WERI-Rb-1 (cell line): ENCODE measurements around the gene SPATA31E1.

Source experiments
- DNase-seq: peaks from one replicate; pipeline ENCODE4 v3.0.0-alpha.2; 2020
- H3K27ac ChIP-seq: fragments of 250-450 bp; sonication (Bioruptor Pico); 2 replicates; pipeline ENCODE4 v1.5.1; 2020; ENCODE audit warnings: mild to moderate bottlenecking, moderate library complexity
- H3K27me3 ChIP-seq: fragments of 250-450 bp; sonication (Bioruptor Pico); 2 replicates; pipeline ENCODE4 v1.5.1; 2021; ENCODE audit warnings: mild to moderate bottlenecking, low read depth, moderate library complexity; ENCODE audit not compliant: insufficient read depth, severe bottlenecking
- H3K36me3 ChIP-seq: fragments of 250-450 bp; sonication (Bioruptor Pico); 2 replicates; pipeline ENCODE4 v1.5.1; 2020; ENCODE audit warnings: mild to moderate bottlenecking, moderate library complexity
- H3K4me3 ChIP-seq: 2 replicates; pipeline ENCODE4 v1.5.1; 2011; ENCODE audit warnings: low read depth, mild to moderate bottlenecking, control low read depth, low read length
- H3K9me3 ChIP-seq: fragments of 250-450 bp; sonication (Bioruptor Pico); 2 replicates; pipeline ENCODE4 v1.5.1; 2021; ENCODE audit warnings: mild to moderate bottlenecking, moderate library complexity; ENCODE audit not compliant: severe bottlenecking
- TF ChIP-seq, protein P1 (sequence below): IDR thresholded peaks from 2 replicates; pipeline ENCODE4 v1.5.1; 2011; ENCODE audit warnings: low read depth, mild to moderate bottlenecking, control low read depth, inconsistent platforms, low read length

Gene SPATA31E1

DNA sequence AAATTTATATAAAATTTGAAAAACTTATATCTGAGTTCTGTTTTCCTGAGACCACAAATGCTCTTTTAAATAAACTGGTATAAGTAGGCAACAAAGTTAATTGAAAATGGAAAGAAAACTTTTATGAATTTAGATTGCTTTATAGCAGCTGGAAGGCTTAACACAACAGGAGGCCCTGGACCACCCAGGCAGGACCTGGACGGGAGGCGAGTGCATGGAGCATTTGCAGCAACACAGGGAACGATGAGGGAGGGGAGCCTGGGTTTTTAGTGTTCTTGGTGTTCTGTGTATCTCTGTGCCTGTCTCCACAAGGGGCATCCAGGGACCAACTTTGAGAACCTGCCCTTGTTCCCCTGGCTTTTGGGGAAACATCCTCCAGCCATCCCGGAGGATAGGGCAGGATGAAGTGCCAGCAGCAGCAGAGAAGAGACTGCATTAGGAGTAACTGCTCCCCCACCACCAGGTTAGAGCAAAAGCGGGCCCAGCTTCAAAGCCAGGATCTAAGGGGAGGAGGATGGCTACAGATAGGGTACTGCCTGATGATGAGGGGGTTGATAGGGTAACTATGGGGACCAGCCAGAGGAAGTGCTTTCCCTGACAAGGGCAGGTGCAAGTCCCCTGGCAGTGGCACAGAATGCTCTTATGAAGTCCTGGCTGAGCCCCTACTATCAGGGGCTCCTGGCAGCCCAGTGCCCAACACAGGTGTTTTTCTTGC, 6.7 kb upstream of the SPATA31E1 start:
- Histone ChIP-seq H3K9me3 (peaks cover 5% of the 10 kb centered on the region), H3K27me3 (no peaks in the 10 kb centered on the region), H3K27ac (no peak overlapping the region), H3K4me3 (no peak overlapping the region), H3K36me3 (no peaks in the 10 kb centered on the region)
- DNase-seq, result no peak
- TF ChIP-seq, protein P1, sequence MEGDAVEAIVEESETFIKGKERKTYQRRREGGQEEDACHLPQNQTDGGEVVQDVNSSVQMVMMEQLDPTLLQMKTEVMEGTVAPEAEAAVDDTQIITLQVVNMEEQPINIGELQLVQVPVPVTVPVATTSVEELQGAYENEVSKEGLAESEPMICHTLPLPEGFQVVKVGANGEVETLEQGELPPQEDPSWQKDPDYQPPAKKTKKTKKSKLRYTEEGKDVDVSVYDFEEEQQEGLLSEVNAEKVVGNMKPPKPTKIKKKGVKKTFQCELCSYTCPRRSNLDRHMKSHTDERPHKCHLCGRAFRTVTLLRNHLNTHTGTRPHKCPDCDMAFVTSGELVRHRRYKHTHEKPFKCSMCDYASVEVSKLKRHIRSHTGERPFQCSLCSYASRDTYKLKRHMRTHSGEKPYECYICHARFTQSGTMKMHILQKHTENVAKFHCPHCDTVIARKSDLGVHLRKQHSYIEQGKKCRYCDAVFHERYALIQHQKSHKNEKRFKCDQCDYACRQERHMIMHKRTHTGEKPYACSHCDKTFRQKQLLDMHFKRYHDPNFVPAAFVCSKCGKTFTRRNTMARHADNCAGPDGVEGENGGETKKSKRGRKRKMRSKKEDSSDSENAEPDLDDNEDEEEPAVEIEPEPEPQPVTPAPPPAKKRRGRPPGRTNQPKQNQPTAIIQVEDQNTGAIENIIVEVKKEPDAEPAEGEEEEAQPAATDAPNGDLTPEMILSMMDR, result no peak

DNA sequence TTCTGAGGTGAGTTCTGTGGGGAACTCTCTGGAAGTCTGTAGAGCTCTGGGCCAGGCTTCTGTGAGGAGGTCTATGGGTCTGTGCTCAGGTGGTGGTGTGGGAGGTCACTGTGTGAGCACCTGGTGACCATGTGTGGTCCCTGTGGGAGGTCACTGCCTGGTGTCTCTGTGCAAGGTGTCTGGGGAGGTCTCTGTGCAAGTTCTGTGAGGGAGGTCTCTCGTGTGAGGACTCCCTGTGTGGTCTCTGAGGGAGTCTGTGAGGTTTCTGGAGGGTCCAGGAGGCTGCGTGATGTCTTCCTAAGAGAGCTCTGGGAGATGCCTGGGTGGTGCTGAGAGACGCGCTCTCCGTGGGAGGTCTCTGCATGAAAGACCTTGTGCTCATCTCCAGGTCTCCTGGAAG, 6.0 kb upstream of the SPATA31E1 start:
- TF ChIP-seq, protein P1, result no peak
- no peak for DNase-seq
- peaks cover 5% of the 10 kb centered on the region for H3K9me3 ChIP-seq
- no peaks in the 10 kb centered on the region for H3K27me3 ChIP-seq
- H3K4me3 ChIP-seq, result no peak overlapping the region
- no peak overlapping the region for H3K27ac ChIP-seq
- H3K36me3 ChIP-seq, result no peaks in the 10 kb centered on the region

DNA sequence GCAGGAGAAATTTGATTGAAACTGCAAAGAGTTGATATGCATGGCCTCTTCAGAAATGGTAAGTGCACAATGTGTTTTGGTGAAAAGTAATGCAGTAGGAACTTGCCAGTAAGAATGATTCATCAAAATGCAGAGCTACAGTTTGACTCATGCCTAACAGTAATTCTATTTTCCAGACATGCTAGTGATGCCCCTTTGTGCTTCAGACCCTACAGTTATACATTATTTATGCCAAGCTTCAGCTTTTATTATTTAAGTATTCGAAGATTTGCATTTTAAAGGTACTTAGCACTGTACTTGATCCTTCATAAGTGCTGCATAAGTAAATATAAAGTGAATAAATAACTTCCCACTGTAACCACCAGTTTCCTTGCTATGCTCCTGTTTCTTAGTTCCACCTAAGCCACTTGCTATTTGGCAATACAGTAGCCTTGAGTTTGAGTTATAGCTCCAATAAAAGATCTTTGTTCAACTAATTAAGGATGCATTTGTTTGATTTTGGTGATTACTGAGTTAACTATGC, 3.6 kb upstream of the SPATA31E1 start:
- TF ChIP-seq, protein P1, result no peak
- H3K4me3 ChIP-seq, result no peak overlapping the region
- H3K27ac ChIP-seq, result no peak overlapping the region
- H3K9me3 ChIP-seq, result peaks cover 5% of the 10 kb centered on the region
- no peaks in the 10 kb centered on the region for H3K27me3 ChIP-seq
- DNase-seq, result no peak
- no peaks in the 10 kb centered on the region for H3K36me3 ChIP-seq

DNA sequence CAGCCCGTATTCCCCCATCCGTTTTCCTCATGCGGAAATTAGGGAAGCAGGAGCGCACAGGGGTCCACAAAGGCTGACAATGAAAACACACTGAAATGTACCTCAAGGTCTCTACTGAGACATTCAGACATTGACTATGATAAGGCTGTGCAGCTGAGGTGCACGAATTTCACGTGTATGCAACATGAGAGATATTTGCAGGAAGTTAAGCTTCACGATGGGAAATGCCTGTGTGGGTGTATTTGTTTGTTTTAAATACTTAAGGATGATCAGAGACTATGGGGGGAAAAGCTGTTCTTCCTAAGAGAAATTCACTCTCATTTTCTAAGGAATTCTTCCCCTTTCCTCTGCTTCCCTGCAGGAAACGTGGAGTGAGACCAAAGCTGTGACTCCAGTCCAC, 2.6 kb upstream of the SPATA31E1 start:
- H3K4me3 ChIP-seq, result no peak overlapping the region
- H3K36me3 ChIP-seq, result no peaks in the 10 kb centered on the region
- DNase-seq, result no peak
- TF ChIP-seq, protein P1, result no peak
- H3K27me3 ChIP-seq, result no peaks in the 10 kb centered on the region
- H3K9me3 ChIP-seq, result peaks cover 5% of the 10 kb centered on the region
- no peak overlapping the region for H3K27ac ChIP-seq

DNA sequence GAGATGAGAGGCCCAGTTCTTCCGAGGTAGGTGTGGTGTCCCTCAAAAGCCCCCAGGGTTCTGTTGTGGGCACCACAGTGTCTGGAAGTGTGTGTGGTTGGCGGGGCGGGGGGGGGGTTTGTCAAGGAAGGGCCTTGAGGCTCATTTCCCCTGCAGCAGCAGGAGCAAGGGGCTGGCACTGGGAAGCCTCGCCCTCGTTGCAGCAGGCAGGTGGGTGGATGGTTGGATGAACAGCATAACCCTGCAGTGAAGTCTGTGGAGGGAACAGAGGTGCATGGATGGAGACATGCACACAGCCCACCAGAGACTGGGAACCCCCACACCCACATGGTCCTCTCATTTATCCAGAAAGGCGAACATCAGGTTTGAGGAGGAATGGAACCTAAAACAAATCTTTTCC, 2.0 kb upstream of the SPATA31E1 start:
- H3K27ac ChIP-seq, result no peak overlapping the region
- TF ChIP-seq, protein P1, result no peak
- peaks cover 5% of the 10 kb centered on the region for H3K9me3 ChIP-seq
- H3K4me3 ChIP-seq, result no peak overlapping the region
- DNase-seq, result no peak
- H3K27me3 ChIP-seq, result no peaks in the 10 kb centered on the region
- no peaks in the 10 kb centered on the region for H3K36me3 ChIP-seq

DNA sequence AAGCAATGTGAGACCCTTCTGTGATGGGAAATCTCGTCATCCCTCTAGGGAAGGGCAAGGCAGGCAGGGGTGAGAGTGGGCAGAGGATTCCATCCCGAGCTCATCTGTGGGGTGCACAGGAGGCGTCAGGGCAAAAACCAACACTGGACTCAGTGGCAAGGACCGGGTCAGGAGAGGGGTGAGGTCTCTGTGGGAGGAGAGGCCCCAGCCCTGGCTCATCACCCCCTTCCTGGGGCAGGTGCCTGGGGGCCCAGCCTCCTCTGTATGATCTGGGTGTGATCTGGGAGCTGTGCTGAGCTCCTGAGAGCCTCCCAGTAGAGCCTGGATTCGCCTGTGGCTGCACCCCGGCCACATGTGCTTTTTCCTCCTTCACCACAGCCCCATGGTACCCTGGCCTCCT, 597 bp downstream of the SPATA31E1 start:
- Histone ChIP-seq H3K4me3 (no peak overlapping the region), H3K36me3 (no peaks in the 10 kb centered on the region), H3K9me3 (no peaks in the 10 kb centered on the region), H3K27me3 (no peaks in the 10 kb centered on the region), H3K27ac (no peak overlapping the region)
- DNase-seq, result no peak
- TF ChIP-seq, protein P1, result no peak
